GM06990 (cell line): ENCODE measurements around the gene NTSR2.

ENCODE experiments used
- DNase-seq: peaks from one replicate; pipeline ENCODE4 v3.0.0-alpha.2; 2011; ENCODE audit not compliant: insufficient read length; ENCODE audit errors: extremely low read depth
- H3K27me3 ChIP-seq: replicated peaks from 2 replicates; pipeline ENCODE4 v1.6.0; 2011; ENCODE audit warnings: low read length; ENCODE audit not compliant: control insufficient read depth, insufficient read depth
- H3K36me3 ChIP-seq: 2 replicates; pipeline ENCODE4 v1.5.1; 2011; ENCODE audit warnings: low read length; ENCODE audit not compliant: control insufficient read depth, insufficient read depth
- H3K4me3 ChIP-seq: replicated peaks from 2 replicates; pipeline ENCODE4 v1.5.1; 2011; ENCODE audit warnings: low read depth, mild to moderate bottlenecking, control low read depth, low read length
- CTCF ChIP-seq: IDR thresholded peaks from 2 replicates; pipeline ENCODE4 v1.5.1; 2011; ENCODE audit warnings: low read length, control low read depth, mild to moderate bottlenecking, inconsistent platforms; ENCODE audit not compliant: insufficient read depth, poor library complexity, severe bottlenecking

The NTSR2 gene

GRCh38 chr2:11715987-11716652 is 46.1 kb upstream of the NTSR2 start:
- DNase-seq = no peak
- Histone ChIP-seq H3K36me3 (no peaks in the 10 kb centered on the region), H3K27me3 (peaks cover 8% of the 10 kb centered on the region), H3K4me3 (no peak overlapping the region)
- TF ChIP-seq CTCF = no peak

DNA sequence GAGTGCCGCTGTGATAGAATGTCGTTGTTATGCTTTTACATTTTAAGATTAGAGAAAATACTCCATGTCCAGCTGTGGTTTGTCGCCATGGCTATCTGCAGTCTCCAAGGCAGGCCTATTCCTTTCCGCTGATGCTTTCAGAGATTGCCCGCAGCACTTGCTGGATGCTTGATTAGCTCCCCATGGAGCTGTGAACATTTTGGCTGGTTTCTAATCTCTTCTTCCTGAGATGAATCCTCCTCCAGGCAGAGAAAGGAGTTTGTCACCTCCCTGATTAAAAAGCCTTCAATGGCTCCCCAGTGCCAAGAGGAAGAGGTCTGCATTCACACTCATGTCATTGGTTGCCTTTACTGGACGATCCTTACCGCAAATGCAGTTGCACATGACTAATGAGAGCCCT is 43.8 kb upstream of the NTSR2 start:
- TF ChIP-seq CTCF = no peak
- Histone ChIP-seq H3K27me3 (peaks cover 6% of the 10 kb centered on the region), H3K4me3 (no peak overlapping the region), H3K36me3 (no peaks in the 10 kb centered on the region)
- DNase-seq = no peak

DNA sequence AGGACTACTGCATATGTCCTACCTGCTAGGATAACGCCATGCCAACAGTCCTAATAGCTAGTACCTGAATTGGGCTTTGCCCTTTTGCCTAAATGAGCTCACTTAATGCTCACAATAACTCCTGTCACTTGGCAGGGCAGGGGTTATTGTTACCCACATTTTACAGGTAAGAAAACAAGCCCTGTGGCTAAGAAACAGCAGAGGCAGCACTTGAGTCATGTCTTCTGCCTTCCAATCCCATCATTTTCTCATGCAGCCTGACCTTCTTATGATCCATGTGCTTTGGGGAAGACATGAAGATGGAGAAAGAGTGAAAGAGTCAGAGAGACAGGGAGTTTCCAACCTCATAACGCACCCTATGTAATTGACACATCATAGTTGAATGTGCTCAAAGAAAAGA is 42.9 kb upstream of the NTSR2 start:
- no peak for DNase-seq
- Histone ChIP-seq H3K27me3 (peaks cover 6% of the 10 kb centered on the region), H3K4me3 (no peak overlapping the region), H3K36me3 (no peaks in the 10 kb centered on the region)
- TF ChIP-seq CTCF = no peak

GRCh38 chr2:11711751-11712150 is 41.8 kb upstream of the NTSR2 start:
- no peak for TF ChIP-seq CTCF
- no peak for DNase-seq

DNA sequence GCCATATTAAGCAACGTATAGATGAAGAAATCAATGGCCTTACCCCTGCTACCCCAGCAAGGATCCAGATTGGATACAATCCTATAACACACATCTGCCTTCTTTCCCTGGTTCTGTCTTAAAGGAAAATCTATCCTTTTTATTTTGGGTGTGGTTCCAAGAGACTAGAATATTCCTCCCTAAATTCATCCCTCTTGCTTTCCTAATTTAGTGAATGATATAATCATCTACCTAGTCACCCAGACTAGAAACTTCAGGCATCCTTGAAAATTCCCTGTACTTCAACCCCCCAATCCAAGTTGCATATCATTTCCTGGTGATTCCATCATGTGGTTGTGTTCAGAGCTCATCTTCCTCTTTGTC is 41.3 kb upstream of the NTSR2 start:
- DNase-seq = no peak
- no peak overlapping the region for H3K4me3 ChIP-seq
- no peak for TF ChIP-seq CTCF
- H3K36me3 ChIP-seq = no peaks in the 10 kb centered on the region
- H3K27me3 ChIP-seq = peaks cover 6% of the 10 kb centered on the region

More at GRCh38 chr2:11711751-11712150, 41.8 kb upstream of the NTSR2 start:
- Histone ChIP-seq H3K36me3 (no peaks in the 10 kb centered on the region), H3K4me3 (no peak overlapping the region), H3K27me3 (peaks cover 6% of the 10 kb centered on the region)
